ENCODE measurements around the gene RIC8B.

Gene RIC8B

GRCh38 chr12:106870116-106870515 is 95.6 kb downstream of the RIC8B start:
- no peak for DNase-seq

GRCh38 chr12:106871477-106871876 is 97.0 kb downstream of the RIC8B start:
- no peak for DNase-seq

GRCh38 chr12:106873983-106874382 is 99.5 kb downstream of the RIC8B start:
- no peak for DNase-seq

GRCh38 chr12:106878804-106879203 is 104.3 kb downstream of the RIC8B start:
- DNase-seq, result no peak

GRCh38 chr12:106879612-106880011 is 105.1 kb downstream of the RIC8B start:
- no peak for DNase-seq

GRCh38 chr12:106883426-106883825 is 108.9 kb downstream of the RIC8B start:
- no peak for DNase-seq

- DNase-seq, result no peak
These were observed 110.5 kb downstream of the RIC8B start for GRCh38 chr12:106885026-106885425.

GRCh38 chr12:106885541-106886249 is 111.2 kb downstream of the RIC8B start:
- DNase-seq, result no peak

GRCh38 chr12:106886932-106887331 is 112.5 kb downstream of the RIC8B start:
- DNase-seq, result no peak

- no peak for DNase-seq
These were observed 114.0 kb downstream of the RIC8B start for GRCh38 chr12:106888348-106888970.

GRCh38 chr12:106889326-106889725 is 114.8 kb downstream of the RIC8B start:
- no peak for DNase-seq

GRCh38 chr12:106889950-106890626 is 115.6 kb downstream of the RIC8B start:
- no peak for DNase-seq

- no peak for DNase-seq
These were observed 117.6 kb downstream of the RIC8B start for GRCh38 chr12:106892075-106892474.

GRCh38 chr12:106893451-106893850 is 119.0 kb downstream of the RIC8B start:
- DNase-seq, result no peak

- no peak for DNase-seq
These were observed 120.3 kb downstream of the RIC8B start for GRCh38 chr12:106894774-106895173.

- DNase-seq, result no peak
These were observed 122.1 kb downstream of the RIC8B start for GRCh38 chr12:106896603-106897002.

- no peak for DNase-seq
These were observed 122.6 kb downstream of the RIC8B start for GRCh38 chr12:106897082-106897481.

GRCh38 chr12:106897981-106898901 is 123.8 kb downstream of the RIC8B start:
- peak; percentile 38 for DNase-seq

- DNase-seq, result no peak
These were observed 126.1 kb downstream of the RIC8B start for GRCh38 chr12:106900554-106900953.

- DNase-seq, result no peak
These were observed 126.8 kb downstream of the RIC8B start for GRCh38 chr12:106901276-106901675.

GRCh38 chr12:106902053-106902452 is 127.6 kb downstream of the RIC8B start:
- DNase-seq, result no peak

GRCh38 chr12:106903241-106903945 is 128.9 kb downstream of the RIC8B start:
- peak; percentile 47 for DNase-seq
